HG03175 (cell line): ENCODE results near the gene PDE6A.

Experiments used
- ATAC-seq: cut with Tn5 transposase; IDR thresholded peaks from one replicate; pipeline ENCODE4 v1.9.1; 2021; ENCODE audit warnings: mild to moderate bottlenecking, moderate library complexity; ENCODE audit not compliant: unreplicated experiment

Gene PDE6A

DNA sequence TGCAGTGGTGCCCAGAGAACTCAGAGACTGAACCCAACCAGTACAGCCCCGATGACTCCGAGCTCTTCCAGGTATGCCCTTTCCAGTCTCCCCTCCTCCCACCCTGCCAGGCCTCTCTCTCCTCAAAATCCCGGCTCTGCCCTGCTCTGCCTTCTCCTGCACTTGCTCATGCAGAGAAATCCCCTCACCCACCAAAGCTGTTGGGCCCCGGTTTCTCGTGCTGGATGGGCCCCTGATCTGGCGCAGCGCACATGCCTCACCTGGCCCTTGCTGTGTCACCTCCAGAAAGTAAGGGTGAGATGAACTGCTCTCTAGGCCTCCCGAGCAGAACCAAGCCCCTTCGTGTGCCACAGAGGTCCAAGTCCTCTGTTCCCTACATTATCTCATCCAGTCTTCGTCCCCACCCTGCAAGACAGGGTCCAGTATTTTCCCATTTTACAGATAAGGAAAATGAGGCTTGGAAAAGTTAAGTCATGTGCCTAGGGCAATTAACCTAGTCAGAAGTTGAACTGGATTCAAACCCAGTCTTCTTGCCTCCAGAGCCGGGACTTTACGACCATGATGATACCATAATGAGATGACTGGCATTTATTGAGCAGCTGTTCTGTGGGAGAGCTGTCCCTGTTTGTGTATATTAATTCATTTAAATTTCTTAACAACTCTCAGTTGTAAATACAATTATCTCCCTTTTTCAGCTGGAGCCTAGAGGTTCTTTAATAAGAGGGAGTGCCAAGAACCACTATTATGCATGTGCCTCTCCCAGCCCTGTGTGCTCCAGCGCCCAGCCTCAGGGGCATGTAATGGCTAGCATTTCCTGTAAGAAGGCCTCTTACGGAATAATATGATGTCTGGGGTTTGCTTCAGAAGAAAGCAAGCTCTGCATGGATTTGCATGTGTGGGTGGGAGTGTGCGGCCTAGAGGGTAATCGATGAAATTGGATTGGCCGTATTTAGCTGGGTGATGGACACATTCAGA lies 123.8 kb downstream of the PDE6A start:
- ATAC-seq: no peak

DNA sequence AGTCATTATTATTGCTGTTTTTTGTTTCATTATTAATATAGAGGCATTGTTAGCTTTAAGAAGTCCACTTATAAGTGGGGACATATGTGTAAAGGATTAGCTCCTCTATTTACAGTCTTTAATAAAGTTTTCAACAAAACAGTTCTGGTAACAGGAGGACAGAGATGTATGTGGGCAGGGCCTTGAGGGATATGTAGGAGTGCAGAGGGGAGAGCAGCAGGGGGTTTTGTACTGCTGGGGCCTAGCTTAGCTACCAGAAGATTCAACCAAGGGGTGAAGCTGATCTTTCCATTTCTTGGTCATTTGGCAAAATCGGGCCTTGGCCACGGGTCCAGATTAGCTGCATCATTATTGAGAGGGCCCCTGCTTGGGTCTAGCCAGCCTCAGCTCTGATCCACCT lies 124.6 kb downstream of the PDE6A start:
- no peak for ATAC-seq

DNA sequence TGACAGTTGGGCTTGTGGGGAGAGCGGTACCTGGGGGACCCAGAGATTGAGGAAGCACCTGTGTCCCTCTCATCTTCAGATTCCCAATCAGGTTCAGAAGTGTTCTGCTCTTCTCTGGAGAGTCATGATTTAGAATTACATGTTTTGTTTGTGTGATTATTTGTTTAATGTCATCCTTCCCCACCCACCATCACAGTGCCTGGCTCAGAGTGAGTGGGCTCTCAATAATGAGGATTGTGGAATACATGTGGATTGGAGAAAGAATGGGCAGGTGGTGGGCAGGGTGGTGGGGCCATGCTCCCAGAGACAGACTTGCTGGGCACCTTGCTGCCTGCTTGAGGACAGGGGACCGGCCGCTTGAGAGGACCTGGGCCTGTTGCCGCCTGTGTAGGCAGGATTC lies 126.5 kb downstream of the PDE6A start:
- no peak for ATAC-seq

GRCh38 chr5:149817539-149818060 lies 127.0 kb downstream of the PDE6A start:
- ATAC-seq: no peak

DNA sequence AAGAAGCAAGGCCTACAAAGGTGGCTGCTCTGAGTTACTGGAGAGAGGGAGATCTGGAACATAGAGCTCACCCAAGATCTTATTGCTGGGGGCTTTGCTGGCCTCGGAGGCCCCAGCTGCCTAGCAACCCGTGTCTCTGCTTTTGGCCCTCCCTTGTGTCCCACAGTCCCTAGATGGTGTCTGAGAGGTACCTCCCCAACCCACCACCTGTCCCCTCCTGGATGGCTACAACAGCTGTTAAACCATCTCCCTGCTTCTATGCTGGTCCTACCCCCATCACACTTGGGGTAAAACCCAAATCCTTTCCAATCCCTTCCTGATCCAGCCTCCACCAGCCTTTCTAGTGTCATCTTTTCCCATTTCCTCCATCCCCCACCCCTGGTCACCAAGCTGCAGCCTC lies 127.9 kb downstream of the PDE6A start:
- no peak for ATAC-seq

- no peak for ATAC-seq
Observed at GRCh38 chr5:149811453-149811852, 133.1 kb downstream of the PDE6A start.

DNA sequence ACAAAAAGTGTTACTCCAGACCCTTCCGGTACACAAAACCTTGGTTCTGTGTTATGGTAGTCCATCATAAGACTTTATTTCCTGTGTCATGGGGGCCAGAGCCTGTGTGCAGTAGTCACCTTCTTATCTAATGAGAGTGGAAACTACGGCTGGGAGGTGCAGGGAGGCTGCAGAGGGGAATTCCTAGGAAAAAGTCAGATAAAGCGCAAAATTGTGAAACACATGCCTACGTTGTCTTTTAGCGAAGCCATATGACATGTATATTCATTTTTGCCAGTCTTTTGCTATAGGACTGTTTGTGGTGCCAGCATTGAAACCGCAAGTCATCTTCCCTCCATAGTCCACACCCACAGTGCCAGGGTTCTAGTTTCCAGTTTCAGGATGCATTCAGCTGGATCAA lies 133.7 kb downstream of the PDE6A start:
- ATAC-seq: no peak

DNA sequence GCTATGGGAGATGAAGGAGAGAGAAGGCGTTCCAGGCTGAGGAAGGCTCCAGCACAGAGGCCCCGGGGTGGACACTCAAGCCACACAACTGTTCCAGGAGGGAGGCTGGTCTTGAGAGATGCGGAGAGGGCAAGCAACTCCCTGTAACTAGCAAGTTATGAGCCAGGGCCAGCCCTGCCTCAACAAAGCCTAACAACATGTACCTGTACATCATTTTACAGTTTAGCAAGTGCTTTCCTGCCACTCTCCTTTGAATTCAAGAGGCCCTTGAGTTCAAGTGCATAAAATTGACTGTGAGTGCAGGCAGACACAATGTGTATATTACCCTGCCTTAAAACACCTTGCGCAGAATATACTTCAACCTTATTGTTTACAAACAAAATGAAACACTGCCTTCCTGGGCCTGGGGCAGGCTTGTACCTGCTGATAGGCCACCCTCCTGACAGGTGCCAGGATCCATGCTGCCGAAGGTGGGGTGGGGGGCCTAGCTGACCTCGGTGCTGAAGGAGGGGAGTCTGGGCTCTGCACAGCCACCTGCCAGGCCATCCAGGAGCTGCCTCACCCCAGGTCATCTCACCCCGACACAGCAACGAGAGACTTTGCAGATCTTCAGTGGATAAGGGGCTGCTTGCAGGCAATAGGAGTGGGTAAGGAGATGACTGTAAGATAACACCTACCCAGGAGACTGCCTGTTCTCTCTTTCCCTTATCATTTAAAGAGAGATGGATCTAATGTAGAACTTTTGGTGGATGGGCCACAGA lies 134.5 kb downstream of the PDE6A start:
- ATAC-seq: no peak

GRCh38 chr5:149808264-149808982 lies 136.2 kb downstream of the PDE6A start:
- ATAC-seq: no peak
